Endothelial cell of umbilical vein (primary cell): ENCODE measurements around the gene KDM4C.

Experiments
- CTCF ChIP-seq, 2 donors: IDR thresholded peaks; 1 replicate in 1 of 2; 2 replicates in 1 of 2; pipeline ENCODE4 v1.5.1; 2011; ENCODE audit warnings: low read length in 2 of 2, mild to moderate bottlenecking in 2 of 2, moderate library complexity in 2 of 2, control low read depth in 1 of 2, inconsistent platforms in 1 of 2, low read depth in 1 of 2; ENCODE audit not compliant: insufficient read depth in 1 of 2; ENCODE audit errors: extremely low read depth in 1 of 2
- EZH2 ChIP-seq: IDR thresholded peaks from 2 replicates; pipeline ENCODE4 v1.6.1; 2012; ENCODE audit warnings: borderline replicate concordance, low read depth, mild to moderate bottlenecking, moderate library complexity, low read length, inconsistent platforms; ENCODE audit not compliant: severe bottlenecking
- GATA2 ChIP-seq: IDR thresholded peaks from 2 replicates; pipeline ENCODE4 v1.7.0; 2011; ENCODE audit warnings: low read depth, mild to moderate bottlenecking, moderate library complexity, mixed read lengths, low read length; ENCODE audit not compliant: insufficient read length, insufficient read depth
- POLR2A ChIP-seq: IDR thresholded peaks from 2 replicates; pipeline ENCODE4 v1.6.1; 2012; ENCODE audit warnings: low read depth, mild to moderate bottlenecking, control low read depth, low read length
- POLR2AphosphoS5 ChIP-seq: IDR thresholded peaks from 2 replicates; pipeline ENCODE4 v1.6.1; 2012; ENCODE audit warnings: low read depth, mild to moderate bottlenecking, control low read depth, low read length, moderate library complexity; ENCODE audit not compliant: insufficient read depth

GRCh38 chr9:6921315-6921714 is 163.5 kb downstream of the KDM4C start:
- TF ChIP-seq CTCF (IDR thresholded peaks at IDR 0.05; ENCODE audit: extremely low read depth in 1 of 2, insufficient read depth in 1 of 2, low read depth in 1 of 2, low read length in 2 of 2), result no peak
- TF ChIP-seq POLR2A, result no peak
- no peak for TF ChIP-seq EZH2
- no peak for TF ChIP-seq GATA2
- no peak for TF ChIP-seq POLR2AphosphoS5
